ENCODE measurements around the gene MUC13. TPM values are rescaled to one million over a fixed set of nuclear protein-coding genes. Genes with fewer than 3 reads are reported as not detected.
"Not testable (repeated sequence)": the region's sequence is repeated elsewhere in the genome, so short reads cannot be mapped to it uniquely, and the experiment has no call there.

MUC13 gene
- total RNA-seq (ENCODE audit: insufficient read depth, low replicate concordance), result 1.4 TPM

DNA sequence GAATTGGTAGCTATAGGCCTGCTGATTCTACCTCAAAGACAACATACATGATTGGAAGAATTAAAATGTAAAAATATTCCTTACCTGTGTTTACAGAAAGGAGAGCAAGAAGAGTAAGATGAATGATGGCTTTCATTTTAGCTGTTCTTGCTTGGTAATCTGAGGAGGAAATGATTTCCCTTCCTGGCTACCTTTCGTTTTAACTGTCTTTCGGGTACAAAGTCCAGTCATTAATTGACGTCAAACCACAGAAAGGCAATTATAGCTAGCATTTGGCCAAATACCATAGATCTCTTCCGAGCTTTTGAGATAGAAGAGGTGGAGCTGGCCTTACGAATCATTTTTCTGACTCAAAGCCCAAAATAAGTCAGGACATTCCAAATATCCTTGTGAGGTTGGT lies at the start of gene MUC13:
Gene MUC13, minus strand, starts transcription at position 175 of the 400 bp plus-strand sequence. Its CDS starts 39 bp downstream, at position 136.
- DNase-seq (ENCODE audit: low spot score), result no peak

- DNase-seq (ENCODE audit: low spot score), result no peak
Measured at GRCh38 chr3:124982855-124983254, 48.3 kb upstream of the MUC13 start.

- no peak for DNase-seq (ENCODE audit: low spot score)
Measured at GRCh38 chr3:124981472-124981871, 46.9 kb upstream of the MUC13 start.

GRCh38 chr3:124978627-124979026 lies 44.1 kb upstream of the MUC13 start:
- no peak for DNase-seq (ENCODE audit: low spot score)

DNA sequence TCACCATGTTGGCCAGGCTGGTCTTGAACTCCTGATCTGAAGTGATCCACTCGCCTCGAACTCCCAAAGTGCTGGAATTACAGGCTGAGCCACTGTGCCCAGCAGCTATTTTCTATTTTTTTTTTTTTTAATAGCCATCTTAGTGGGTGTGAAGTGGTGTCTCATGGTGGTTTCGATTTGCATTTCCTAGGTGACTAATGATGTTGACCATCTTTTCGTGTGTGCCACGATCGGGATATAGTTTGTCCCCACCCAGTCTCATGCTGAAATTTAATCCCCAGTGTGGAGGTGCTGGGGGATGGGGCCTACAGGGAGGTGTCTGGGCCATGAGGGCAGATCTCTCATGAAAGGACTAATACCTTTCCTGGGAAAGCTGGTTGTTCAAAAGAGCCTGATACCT lies 41.8 kb upstream of the MUC13 start:
- no peak for DNase-seq (ENCODE audit: low spot score)

DNA sequence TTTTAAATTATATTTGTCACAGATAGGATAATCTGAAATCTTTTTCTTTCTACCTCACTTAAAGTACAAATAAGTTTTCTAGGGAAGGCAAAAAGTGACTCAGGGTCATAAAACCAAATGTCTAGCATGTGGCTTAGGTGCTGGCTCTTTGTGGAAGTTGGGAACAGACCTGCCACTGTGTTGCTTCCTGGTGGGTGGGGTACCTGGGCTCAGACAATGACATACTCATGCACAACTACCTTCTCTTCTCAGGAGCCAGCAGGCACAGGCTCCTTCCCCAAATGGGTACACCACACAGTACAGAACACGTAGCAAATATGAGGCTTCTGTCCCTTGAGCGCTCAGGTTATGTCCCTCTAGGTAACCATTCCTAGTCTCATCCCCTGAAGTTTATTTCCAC lies 40.1 kb upstream of the MUC13 start:
- no peak for DNase-seq (ENCODE audit: low spot score)

GRCh38 chr3:124973290-124973689 lies 38.7 kb upstream of the MUC13 start:
- no peak for DNase-seq (ENCODE audit: low spot score)

DNA sequence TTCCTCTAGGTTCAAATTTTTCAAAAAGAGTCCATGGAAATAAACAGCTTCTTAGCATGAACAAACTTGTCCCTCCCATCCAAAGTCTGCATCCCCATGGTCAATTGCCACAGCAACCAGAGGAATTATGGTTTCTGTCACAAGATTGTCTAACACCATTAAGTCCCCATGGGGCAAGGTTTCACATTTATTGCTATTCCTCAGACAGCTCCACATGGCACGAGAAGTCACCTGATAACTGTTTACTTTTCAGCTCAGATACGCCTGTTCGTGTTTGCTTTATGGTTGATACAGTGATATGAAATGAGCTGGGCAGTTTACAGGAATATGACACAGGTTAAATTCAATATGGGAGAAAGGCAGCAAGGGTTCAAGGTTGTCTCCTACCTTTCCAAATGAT lies 37.9 kb upstream of the MUC13 start:
- no peak for DNase-seq (ENCODE audit: low spot score)

GRCh38 chr3:124969963-124970722 lies 35.6 kb upstream of the MUC13 start:
- no peak for DNase-seq (ENCODE audit: low spot score)

GRCh38 chr3:124969190-124969589 lies 34.6 kb upstream of the MUC13 start:
- no peak for DNase-seq (ENCODE audit: low spot score)

DNA sequence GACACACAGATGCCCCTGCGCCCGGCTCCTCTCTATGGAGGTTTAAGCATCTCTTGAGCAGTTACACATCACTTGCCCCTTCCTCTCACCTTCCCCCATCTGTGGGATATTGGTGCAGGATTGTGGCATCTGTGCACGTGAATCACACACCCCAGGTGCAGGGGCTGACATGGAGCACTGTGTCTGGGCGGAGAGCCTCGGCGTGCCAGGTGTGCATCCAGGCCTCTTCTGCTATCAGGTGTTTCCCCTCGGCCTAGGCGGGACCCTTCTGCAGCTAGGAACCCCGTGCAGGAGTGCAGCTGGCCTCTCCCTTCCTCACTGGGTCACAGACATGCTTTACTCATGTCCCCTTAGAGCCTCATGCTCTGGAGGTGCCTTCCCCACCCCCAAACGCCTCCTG lies 33.4 kb upstream of the MUC13 start:
- no peak for DNase-seq (ENCODE audit: low spot score)

GRCh38 chr3:124966521-124967445 lies 32.2 kb upstream of the MUC13 start:
- DNase-seq (ENCODE audit: low spot score), result peak; percentile 8

DNA sequence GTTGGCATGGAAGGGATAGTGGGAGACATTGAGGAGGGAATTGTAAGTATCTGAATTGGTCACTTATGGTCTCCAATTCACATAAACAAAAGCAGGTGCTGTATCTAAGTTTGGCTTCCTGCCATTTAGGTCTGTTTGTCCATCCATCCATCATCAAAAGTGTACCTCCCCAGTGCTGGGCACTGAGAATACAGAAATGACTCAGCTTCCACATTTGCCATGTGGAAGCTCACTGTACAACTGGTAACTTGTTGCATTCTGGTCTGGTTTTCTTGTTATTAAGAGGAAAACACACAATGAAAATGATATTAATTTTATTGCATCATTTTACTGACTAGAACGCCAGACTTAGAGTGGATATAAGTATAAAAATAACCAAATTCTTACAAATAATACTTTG lies 30.9 kb upstream of the MUC13 start:
- no peak for DNase-seq (ENCODE audit: low spot score)

DNA sequence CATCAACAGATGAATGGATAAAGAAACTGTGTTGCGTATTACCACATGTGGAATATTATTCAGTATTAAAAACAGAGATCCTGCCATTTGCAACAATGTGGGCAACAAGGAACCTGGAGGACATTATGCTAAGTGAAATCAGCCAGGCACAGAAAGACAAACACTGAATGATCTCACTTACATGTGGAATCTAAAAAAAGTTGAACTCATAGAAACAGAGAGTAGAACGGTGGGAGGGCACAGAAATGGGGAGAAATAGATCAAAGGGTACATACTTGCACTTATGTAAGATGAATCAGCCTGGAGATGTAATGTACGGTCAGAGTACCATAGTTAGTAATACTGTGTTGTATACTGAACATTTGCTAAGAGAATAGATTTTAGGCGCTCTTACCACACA lies 29.8 kb upstream of the MUC13 start:
- no peak for DNase-seq (ENCODE audit: low spot score)

DNA sequence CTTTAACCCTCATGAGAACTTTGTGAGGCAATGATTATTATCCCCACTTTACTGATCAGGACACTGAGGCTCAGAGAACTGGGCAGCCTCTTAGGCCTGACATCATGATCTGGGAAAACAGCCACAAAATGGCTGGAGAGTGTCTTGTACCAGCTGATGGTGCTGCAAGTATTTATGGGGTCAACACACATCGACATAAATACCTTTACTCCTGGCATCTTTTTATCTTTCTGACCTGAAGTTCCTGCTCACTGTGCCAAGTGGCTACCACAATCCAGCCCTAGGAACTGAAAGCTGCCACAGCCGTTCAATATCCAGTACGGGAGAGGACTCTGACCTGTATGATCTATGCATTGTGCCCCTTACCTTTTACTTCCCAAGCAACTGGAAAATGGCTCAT lies 29.2 kb upstream of the MUC13 start:
- DNase-seq (ENCODE audit: low spot score), result no peak

- DNase-seq (ENCODE audit: low spot score), result no peak
Measured at GRCh38 chr3:124962403-124962940, 27.9 kb upstream of the MUC13 start.

- DNase-seq (ENCODE audit: low spot score), result no peak
Measured at GRCh38 chr3:124960698-124961097, 26.1 kb upstream of the MUC13 start.

- DNase-seq (ENCODE audit: low spot score), result peak; percentile 66
Measured at GRCh38 chr3:124960105-124960504, 25.6 kb upstream of the MUC13 start.

GRCh38 chr3:124957951-124958350 lies 23.4 kb upstream of the MUC13 start:
- not testable (repeated sequence) for DNase-seq (ENCODE audit: low spot score)

GRCh38 chr3:124952282-124952855 lies 17.8 kb upstream of the MUC13 start:
- no peak for DNase-seq (ENCODE audit: low spot score)

GRCh38 chr3:124951511-124952281 lies 17.1 kb upstream of the MUC13 start:
- DNase-seq (ENCODE audit: low spot score), result no peak

All from umbilical cord (tissue), 2 donors.